HL-60 (cell line): ENCODE data around the gene FLNB.

Source experiments
- DNase-seq, 2 experiments: peaks; one replicate each; pipeline ENCODE4 v3.0.0-alpha.2; 2010 to 2020; ENCODE audit warnings: low read depth in 1 of 2, low spot score in 1 of 2
- H3K27ac ChIP-seq: fragments of 250-450 bp; sonication (Bioruptor Pico); replicated peaks from 2 replicates; pipeline ENCODE4 v1.5.1; 2020; ENCODE audit warnings: mild to moderate bottlenecking, moderate library complexity
- H3K27me3 ChIP-seq: fragments of 250-450 bp; sonication (Bioruptor Pico); 2 replicates; pipeline ENCODE4 v1.5.1; 2021; ENCODE audit warnings: mild to moderate bottlenecking, moderate library complexity; ENCODE audit not compliant: insufficient read depth, poor library complexity, severe bottlenecking
- H3K4me3 ChIP-seq: replicated peaks from 2 replicates; pipeline ENCODE4 v1.5.1; 2011; ENCODE audit warnings: mild to moderate bottlenecking, control low read depth, low read length; ENCODE audit not compliant: insufficient read depth
- GABPA ChIP-seq: IDR thresholded peaks from 2 replicates; pipeline ENCODE4 v1.6.1; 2012; ENCODE audit warnings: low read depth
- POLR2AphosphoS5 ChIP-seq: IDR thresholded peaks from 2 replicates; pipeline ENCODE4 v1.6.1; 2012; ENCODE audit warnings: low read depth
- SPI1 ChIP-seq: IDR thresholded peaks from 2 replicates; pipeline ENCODE4 v1.6.1; 2012; ENCODE audit warnings: low read depth, mild to moderate bottlenecking, borderline replicate concordance
- TF ChIP-seq, protein P1 (sequence below): IDR thresholded peaks from 2 replicates; pipeline ENCODE4 v1.6.1; 2012; ENCODE audit warnings: low read depth; ENCODE audit not compliant: insufficient replicate concordance
- TF ChIP-seq, protein P2 (sequence below): IDR thresholded peaks from one replicate; pipeline ENCODE4 v1.5.1; 2011; ENCODE audit warnings: low read length, control low read depth, inconsistent platforms; ENCODE audit not compliant: insufficient read depth

The FLNB gene

DNA sequence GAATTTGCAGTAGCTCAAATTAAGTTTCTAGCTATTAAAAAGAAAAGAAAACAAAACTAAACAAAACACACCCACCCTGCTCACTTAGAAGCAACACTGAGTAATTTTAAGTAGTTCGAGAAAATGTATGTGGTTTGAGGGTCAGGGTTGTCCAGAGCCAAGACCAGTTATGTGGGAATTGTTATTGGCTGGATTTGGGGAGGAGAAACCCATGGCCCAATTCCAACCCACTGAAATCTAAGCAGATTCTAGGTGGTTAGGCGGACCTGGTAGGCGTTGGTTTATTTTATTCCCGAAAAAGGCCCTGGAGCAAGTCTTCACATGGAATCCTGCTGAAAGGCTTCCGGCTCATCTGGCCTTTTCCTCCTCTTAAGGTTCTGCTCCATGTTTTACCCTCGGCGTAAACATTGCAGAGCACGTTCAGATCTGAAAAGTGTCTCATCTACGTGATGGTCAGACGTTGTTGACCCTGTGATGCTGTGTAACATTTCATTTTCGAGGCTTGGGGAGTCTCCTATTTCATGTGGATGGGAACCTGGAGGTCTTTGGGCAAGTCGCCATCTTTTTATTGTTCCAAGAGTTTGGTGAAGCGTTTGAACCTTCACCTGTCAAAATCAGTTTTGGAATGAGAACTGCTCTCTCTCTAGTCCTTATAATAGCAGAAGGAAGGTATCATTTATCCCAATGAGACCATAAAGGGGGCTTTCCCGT is 64.0 kb downstream of the FLNB start:
- Histone ChIP-seq H3K4me3 (no peak overlapping the region), H3K27me3 (no peaks in the 10 kb centered on the region), H3K27ac (no peak overlapping the region)
- DNase-seq: no peak
- TF ChIP-seq, protein P1, sequence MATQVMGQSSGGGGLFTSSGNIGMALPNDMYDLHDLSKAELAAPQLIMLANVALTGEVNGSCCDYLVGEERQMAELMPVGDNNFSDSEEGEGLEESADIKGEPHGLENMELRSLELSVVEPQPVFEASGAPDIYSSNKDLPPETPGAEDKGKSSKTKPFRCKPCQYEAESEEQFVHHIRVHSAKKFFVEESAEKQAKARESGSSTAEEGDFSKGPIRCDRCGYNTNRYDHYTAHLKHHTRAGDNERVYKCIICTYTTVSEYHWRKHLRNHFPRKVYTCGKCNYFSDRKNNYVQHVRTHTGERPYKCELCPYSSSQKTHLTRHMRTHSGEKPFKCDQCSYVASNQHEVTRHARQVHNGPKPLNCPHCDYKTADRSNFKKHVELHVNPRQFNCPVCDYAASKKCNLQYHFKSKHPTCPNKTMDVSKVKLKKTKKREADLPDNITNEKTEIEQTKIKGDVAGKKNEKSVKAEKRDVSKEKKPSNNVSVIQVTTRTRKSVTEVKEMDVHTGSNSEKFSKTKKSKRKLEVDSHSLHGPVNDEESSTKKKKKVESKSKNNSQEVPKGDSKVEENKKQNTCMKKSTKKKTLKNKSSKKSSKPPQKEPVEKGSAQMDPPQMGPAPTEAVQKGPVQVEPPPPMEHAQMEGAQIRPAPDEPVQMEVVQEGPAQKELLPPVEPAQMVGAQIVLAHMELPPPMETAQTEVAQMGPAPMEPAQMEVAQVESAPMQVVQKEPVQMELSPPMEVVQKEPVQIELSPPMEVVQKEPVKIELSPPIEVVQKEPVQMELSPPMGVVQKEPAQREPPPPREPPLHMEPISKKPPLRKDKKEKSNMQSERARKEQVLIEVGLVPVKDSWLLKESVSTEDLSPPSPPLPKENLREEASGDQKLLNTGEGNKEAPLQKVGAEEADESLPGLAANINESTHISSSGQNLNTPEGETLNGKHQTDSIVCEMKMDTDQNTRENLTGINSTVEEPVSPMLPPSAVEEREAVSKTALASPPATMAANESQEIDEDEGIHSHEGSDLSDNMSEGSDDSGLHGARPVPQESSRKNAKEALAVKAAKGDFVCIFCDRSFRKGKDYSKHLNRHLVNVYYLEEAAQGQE: no peak
- TF ChIP-seq SPI1 (no peak), POLR2AphosphoS5 (no peak), GABPA (no peak)
- TF ChIP-seq, protein P2, sequence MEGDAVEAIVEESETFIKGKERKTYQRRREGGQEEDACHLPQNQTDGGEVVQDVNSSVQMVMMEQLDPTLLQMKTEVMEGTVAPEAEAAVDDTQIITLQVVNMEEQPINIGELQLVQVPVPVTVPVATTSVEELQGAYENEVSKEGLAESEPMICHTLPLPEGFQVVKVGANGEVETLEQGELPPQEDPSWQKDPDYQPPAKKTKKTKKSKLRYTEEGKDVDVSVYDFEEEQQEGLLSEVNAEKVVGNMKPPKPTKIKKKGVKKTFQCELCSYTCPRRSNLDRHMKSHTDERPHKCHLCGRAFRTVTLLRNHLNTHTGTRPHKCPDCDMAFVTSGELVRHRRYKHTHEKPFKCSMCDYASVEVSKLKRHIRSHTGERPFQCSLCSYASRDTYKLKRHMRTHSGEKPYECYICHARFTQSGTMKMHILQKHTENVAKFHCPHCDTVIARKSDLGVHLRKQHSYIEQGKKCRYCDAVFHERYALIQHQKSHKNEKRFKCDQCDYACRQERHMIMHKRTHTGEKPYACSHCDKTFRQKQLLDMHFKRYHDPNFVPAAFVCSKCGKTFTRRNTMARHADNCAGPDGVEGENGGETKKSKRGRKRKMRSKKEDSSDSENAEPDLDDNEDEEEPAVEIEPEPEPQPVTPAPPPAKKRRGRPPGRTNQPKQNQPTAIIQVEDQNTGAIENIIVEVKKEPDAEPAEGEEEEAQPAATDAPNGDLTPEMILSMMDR: no peak

DNA sequence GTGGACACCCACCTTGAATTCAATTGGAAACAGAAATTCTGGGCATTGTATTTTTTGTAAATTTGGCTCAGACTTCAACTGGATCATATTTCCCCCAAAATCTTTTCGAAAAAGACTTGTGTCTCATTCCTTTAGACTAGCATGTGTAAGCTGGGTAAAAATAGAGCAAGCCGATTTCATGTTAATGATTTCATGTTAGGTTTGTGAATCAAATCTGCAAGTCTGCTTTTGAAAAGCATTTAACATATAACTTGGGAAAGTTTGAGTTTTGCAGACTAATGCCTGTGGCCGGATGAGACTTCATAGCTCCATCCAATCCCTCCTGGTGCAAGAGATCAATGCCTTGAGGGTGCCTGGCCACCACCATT is 64.5 kb downstream of the FLNB start:
- TF ChIP-seq, protein P1: no peak
- no peak for TF ChIP-seq POLR2AphosphoS5
- no peak for TF ChIP-seq SPI1
- TF ChIP-seq, protein P2: no peak
- TF ChIP-seq GABPA: no peak
- no peak for DNase-seq
- Histone ChIP-seq H3K27ac (no peak overlapping the region), H3K27me3 (no peaks in the 10 kb centered on the region), H3K4me3 (no peak overlapping the region)

DNA sequence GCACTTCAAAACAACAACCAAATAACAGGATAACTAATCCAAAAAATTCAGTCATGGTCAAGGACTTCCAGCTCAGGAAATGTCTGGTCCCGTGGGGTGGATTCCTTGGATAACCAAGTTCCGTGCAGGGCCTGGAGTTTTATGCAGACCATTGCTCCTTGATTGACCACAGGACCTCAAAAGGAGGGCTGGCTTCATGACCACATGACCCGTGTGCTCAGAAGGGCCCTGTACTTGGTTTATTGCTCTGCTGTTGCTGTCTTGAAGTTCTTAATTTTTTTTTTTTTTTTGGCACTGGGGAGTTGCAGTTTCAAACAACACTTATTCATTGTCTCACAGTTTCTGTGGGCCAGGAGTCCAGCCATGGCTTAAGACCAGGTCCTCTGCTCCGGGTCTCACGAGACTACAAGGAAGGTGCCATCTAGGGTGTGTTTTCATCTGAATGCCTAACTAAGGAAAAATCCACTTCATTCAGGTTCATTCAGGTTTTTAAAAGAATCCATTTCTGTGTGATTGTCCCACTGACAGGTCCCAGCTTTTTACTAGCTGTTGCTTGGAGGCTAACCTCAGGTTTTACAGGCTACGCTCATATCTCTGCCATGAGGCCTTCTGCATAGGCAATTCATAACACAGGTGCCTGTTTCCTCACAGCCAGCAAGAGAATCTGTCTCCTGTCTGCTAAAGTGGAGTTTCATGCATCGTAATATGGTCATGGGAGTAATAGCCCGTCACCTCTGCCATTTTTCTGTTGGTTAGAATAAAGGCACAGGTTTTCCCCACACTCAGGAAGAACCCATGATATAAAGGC is 65.3 kb downstream of the FLNB start:
- H3K27me3 ChIP-seq: no peaks in the 10 kb centered on the region
- no peak for DNase-seq
- no peak overlapping the region for H3K4me3 ChIP-seq
- no peak overlapping the region for H3K27ac ChIP-seq
- no peak for TF ChIP-seq POLR2AphosphoS5
- TF ChIP-seq, protein P1: no peak
- TF ChIP-seq SPI1: no peak
- TF ChIP-seq, protein P2: no peak
- TF ChIP-seq GABPA: no peak
